ENCODE data around the gene C11orf91.
"Not testable (repeated sequence)": the region's sequence is repeated elsewhere in the genome, so short reads cannot be mapped to it uniquely, and the experiment has no call there.

Gene C11orf91

GRCh38 chr11:33695051-33695566 lies 5.5 kb downstream of the C11orf91 start:
- DNase-seq: no peak

- DNase-seq: no peak
Measured at GRCh38 chr11:33694346-33695050, 6.1 kb downstream of the C11orf91 start.

DNA sequence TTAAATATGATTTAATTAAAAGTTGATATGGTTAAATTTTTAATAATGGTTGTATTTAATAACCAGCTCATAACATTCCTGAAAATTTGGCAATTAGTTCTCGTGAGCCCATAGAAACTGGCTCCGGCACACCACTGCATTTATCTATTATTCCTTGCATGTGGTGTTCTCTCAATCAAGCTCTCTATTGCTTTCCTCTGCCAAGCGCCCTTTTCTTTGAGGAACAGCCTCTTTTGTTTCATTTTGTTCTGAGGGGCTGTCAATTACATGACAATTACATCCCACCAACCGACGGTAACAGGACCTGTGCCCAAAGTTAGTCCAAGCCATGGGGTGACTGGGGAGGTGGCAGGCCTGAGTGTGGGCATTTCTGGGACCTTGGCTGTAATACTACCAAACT lies 8.1 kb downstream of the C11orf91 start:
- no peak for DNase-seq

GRCh38 chr11:33692013-33692504 lies 8.6 kb downstream of the C11orf91 start:
- DNase-seq: no peak

DNA sequence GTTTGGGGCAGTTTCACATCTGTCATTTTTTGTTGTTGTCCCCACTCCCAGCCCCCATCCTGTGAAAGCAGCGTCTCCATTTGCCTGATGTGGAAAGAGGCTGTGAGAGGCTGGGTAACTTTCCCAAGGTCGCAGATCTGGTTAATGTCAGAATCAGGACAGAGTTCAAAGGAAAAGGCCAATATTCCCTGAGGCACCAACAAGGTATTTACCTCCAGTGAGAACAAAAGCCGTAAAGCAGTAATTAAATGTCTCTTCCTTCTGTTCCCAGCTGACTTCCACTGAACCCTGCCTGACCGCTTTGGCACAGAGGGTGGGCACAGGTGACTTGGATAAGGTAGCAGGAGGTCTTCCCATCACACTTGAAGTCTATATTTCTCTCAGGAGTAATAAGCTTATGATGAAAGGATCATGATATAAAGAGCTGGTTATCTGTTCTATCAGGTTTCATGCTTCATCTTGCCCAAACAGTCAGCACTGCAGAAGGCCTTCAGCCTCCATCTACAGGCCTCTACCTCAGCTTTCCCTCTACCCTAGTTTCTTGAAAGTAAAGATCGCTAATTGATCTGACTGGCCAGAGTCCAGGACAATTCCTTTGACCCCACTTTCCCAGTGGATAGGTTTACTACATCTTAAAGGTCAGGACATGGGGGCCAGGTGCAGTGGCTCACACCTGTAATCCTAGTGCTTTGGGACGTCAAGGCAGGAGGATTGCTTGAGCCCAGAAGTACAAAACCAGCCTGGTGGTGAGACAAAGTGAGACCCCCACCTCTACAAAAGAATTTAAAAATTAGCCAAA lies 9.4 kb downstream of the C11orf91 start:
- no peak for DNase-seq

DNA sequence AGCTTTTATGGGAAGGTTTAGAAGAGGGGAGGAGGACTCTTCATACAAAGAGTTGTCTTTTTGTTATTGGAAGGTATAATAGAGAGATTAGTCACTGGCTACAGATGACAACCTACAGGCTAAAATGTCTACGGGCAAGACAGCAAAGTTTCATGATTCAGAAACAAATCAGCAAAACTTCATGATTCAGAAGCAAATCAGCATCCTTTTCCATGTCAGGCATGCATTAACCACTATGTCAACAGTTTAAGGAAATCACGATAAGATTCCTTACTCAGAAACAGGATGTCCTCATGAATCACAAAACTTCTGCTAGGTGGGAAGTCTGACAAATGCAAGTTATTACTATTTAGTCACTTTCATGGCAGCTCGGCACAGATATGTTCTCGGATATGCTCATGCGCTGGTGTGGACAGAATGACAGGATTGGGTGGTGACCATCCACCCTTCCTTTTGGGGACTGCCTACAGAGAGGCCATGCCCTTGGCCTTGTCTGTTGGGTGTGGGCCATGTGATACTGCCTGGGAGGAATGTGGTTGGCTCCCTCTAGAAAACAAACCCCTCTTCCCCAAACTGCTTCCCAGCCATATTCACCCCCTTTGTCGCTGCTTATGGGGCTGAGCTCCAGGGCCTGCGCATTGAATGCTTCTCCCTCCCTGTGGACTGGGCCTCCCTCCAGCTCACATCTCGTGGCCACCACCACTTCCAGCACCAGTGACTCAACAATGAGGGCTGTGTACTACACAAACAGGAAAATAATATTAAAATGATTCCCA lies 10.1 kb downstream of the C11orf91 start:
- DNase-seq: no peak

DNA sequence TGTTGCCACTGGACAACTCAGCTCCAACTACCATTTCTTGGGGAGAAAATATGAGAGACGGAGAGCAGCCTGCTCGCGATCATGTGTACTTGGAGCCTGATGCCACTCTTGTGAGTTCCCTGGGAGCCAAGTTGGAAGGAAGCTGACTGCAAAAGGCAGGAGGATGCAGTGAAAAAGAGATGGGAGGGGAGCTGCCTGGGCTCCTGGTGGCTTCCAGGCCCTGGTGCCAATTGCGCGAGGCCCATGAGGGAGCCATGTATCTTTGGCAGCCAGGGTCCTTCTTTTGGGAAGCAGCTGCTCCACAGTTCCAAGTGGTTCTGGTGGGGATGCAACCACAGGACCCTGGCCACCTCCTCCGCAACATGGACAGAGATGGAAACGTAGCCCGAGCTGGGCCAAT lies 11.1 kb downstream of the C11orf91 start:
- no peak for DNase-seq

DNA sequence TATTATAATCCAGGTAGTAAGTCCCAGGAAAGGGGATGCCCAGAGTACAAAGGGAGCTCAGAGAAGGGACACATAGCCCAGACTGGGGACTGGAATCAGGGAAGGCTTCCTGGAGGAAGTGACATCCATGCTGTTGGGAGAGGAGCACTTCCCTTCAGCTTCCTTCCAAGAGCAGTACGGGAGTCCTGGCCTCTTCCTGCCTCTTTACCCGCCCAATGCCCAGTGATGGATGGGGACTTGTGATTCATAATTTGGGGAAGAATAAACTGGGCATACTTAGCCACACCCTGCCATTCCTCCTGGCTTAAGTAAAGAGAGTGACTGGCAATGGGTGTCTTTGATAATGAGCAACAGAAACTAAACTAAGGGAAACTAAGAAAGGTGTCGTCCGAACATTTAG lies 11.5 kb downstream of the C11orf91 start:
- no peak for DNase-seq

GRCh38 chr11:33687733-33688479 lies 12.7 kb downstream of the C11orf91 start:
- no peak for DNase-seq

- no peak for DNase-seq
Measured at GRCh38 chr11:33685082-33685481, 15.5 kb downstream of the C11orf91 start.

DNA sequence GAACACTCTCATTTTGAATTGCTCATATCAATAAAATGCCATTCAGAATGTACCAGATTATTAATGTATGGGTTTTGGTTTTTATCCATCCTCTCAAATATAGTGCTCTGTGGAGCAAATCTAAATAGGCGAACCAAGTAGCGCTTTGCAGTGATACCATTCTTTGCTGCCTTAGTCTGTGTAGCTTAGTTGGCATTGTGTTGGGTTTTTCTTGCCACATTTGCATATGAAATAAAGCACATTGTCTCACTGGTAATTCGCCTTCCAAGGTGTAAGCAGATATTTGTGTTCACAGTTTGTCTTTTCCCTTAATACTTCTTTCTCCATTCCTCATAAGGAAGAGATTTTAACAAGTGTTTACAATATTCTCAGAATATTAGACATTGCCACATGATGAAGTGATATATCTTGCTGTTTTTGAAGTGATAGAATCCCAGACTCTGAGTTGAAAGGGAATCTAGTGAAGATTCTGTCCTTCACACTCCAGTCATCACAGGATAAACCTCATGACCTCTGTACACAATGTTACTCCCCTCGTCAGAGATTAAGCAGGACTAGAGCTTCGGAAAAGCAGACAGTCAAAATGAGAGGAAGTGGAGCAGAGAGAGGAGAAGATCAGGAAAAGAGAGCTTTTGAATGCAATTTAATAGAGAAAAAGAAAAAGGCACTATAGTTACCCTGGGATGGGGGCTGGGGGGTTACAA lies 16.5 kb downstream of the C11orf91 start:
- DNase-seq: no peak

- DNase-seq: no peak
Measured at GRCh38 chr11:33682446-33682845, 18.2 kb downstream of the C11orf91 start.

- no peak for DNase-seq
Measured at GRCh38 chr11:33682019-33682418, 18.6 kb downstream of the C11orf91 start.

- DNase-seq: not testable (repeated sequence)
Measured at GRCh38 chr11:33678616-33679015, 22.0 kb downstream of the C11orf91 start.

DNA sequence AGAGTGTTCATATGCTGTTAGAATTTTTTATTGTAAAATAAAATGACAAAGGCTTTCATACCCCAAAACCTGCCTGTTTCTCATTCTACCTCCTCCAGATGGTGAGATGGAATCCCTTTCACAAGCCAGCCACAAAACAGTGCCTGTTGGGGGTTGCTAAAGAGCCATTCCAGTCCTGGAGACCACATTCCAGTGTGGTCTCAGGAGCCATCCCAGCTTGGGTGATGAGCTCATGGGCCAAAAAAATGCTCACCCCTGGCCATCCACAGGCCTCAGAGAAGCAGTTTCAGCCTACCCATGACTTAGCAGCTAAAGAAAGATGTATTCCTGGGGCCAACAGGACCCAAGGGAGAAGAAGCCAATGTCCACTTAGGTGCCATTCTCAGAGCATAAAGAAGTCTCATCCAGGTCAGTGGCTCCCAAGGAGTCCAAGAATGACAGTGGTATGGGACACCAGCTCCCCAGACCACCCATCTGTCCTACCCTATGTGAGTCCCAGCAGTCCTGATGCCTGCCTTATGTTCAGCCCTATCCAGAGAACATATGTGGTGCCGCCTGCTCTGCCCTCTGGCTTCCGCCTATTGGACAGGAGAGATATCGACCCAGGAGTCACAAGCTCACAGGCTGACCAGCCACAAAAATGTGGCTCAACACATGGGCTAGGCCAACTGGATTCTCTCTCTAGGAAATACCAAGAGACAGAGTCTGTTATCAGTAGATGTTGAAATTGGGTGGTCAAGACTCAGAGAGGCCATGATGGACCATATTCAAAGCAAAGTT lies 26.4 kb downstream of the C11orf91 start:
- no peak for DNase-seq

DNA sequence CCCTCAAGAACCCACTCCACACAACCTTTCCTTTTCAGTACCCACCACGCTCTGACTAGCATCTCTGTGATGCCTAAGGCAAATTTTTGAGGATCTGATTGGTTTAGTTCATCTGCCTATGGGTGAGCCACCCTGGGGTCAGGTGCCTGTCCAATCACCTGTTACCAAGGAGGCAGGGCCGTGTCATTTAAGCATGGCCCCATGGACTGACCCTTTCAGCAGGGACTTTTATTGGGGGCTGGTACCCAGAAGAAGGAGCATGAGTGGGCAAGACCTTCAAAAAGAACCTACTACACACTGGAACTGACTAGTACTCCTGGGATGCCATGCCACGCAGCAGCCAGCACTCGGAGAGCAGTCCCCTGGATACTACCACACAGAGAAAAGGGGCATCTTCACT lies 28.4 kb downstream of the C11orf91 start:
- no peak for DNase-seq

- no peak for DNase-seq
Measured at GRCh38 chr11:33670250-33671011, 30.2 kb downstream of the C11orf91 start.

DNA sequence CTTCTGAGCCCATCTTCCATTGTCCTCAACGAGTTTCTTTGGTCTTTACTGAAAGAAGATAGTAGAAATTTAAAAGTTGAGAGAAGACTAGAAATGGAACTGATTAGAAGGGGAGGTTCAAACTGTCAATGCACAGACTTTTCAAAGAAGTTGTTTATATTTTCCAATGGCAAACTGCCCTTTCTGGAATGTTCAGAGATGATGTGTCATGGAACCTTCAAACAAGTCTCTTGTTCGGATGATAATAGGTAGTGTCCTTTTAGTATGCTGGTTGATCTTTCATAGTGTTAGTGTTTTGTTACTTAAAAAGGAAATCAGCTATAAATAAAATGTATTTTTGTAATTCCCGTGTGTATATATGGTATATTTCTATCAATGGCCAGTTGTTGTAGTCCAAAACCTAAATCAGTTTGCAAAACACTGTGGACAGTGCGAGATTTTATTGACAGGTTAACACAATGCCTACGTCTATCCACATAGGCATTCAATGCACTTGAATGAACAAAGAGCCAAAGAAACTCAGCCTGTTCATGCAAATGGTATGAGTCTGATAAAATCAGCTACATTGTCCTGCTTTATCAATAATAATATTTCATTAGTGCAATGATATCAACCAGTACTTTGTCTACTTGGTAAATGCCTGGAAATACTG lies 30.9 kb downstream of the C11orf91 start:
- no peak for DNase-seq

DNA sequence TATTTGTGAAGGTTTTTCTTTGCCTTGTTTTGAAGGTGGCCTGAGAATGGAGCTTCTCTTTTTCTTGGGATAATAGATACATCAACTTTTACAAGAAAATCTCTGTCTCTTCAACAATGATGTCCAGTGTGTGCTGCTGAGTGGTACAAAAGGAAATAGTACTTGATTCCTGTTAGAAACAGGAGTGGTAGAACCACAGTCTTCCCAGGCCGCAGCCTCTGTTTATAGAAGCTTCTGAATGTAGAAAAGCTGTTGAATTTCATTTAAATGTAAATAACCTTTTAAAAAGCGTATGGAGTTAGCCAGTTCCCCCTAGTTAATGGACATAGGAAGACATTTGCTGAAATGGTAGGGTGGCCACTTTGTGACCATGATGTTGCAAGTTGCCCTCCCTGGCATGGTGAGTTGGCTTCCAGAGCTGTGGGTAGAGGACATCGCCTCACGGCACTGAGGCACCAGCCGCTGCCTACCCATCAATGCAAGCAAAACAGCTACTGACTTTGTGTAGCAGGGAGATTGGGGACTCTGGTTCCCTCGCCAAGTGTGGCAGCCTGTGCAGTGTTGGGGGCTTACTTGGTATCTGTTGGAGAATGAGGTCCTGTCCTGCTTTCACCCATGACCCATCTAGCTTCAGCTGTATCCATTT lies 31.6 kb downstream of the C11orf91 start:
- no peak for DNase-seq

All from activated CD4-positive, CD25-positive, alpha-beta regulatory T cell treated with anti-CD3 and anti-CD28 coated beads, Interleukin-2, amount 50 U/mL, for 72 hours (primary cell).